HCT116 (cell line): Measurements from ENCODE around the gene ORC5.
A peak's percentile ranks its signal among the peaks of the same experiment; 100 is the strongest.

Experiments
- EZH2phosphoT487 ChIP-seq: fragments of 200-600 bp; IDR thresholded peaks from 2 replicates; pipeline ENCODE4 v1.6.1; 2018; ENCODE audit warnings: antibody characterized with exemption, borderline replicate concordance
- JUND ChIP-seq: IDR thresholded peaks from 2 replicates; pipeline ENCODE4 v1.6.1; 2012
- MAX ChIP-seq: IDR thresholded peaks from 2 replicates; pipeline ENCODE4 v1.6.1; 2012
- POLR2A ChIP-seq: IDR thresholded peaks from 2 replicates; pipeline ENCODE4 v1.7.0; 2011; ENCODE audit warnings: borderline replicate concordance; ENCODE audit not compliant: insufficient read depth, insufficient read length; ENCODE audit errors: extremely low read depth
- RAD21 ChIP-seq: IDR thresholded peaks from 2 replicates; pipeline ENCODE4 v1.6.1; 2012; ENCODE audit warnings: low read depth, mild to moderate bottlenecking
- REST ChIP-seq: IDR thresholded peaks from 2 replicates; pipeline ENCODE4 v1.6.1; 2012; ENCODE audit warnings: low read depth
- SP1 ChIP-seq: IDR thresholded peaks from 2 replicates; pipeline ENCODE4 v1.6.1; 2012; ENCODE audit warnings: low read depth
- TCF7L2 ChIP-seq: IDR thresholded peaks from 2 replicates; pipeline ENCODE4 v1.7.0; 2011; ENCODE audit warnings: borderline replicate concordance, inconsistent platforms; ENCODE audit not compliant: insufficient read depth, insufficient read length; ENCODE audit errors: extremely low read depth
- ZNF274 ChIP-seq: fragments of 200-500 bp; sonication (Bioruptor generic); IDR thresholded peaks from 2 replicates; pipeline ENCODE4 v1.6.1; 2014; ENCODE audit warnings: mild to moderate bottlenecking, low read depth, low read length, inconsistent platforms
- TF ChIP-seq, protein P1 (sequence below), 3 experiments: fragments of 200-600 bp in 1 of 3; sonication (generic) in 1 of 3; IDR thresholded peaks in 2 of 3; conservative IDR thresholded peaks in 1 of 3; 2 replicates each; pipeline ENCODE4 v1.5.1; 2012 to 2017; ENCODE audit warnings: low read depth in 2 of 3, low read length in 2 of 3, antibody characterized with exemption in 1 of 3, borderline replicate concordance in 1 of 3, control low read depth in 1 of 3, mild to moderate bottlenecking in 1 of 3, mixed read lengths in 1 of 3, mixed run types in 1 of 3, moderate library complexity in 1 of 3; ENCODE audit not compliant: insufficient read depth in 1 of 3
- TF ChIP-seq, protein P2 (sequence below): IDR thresholded peaks from 2 replicates; pipeline ENCODE4 v1.6.1; 2012

DNA sequence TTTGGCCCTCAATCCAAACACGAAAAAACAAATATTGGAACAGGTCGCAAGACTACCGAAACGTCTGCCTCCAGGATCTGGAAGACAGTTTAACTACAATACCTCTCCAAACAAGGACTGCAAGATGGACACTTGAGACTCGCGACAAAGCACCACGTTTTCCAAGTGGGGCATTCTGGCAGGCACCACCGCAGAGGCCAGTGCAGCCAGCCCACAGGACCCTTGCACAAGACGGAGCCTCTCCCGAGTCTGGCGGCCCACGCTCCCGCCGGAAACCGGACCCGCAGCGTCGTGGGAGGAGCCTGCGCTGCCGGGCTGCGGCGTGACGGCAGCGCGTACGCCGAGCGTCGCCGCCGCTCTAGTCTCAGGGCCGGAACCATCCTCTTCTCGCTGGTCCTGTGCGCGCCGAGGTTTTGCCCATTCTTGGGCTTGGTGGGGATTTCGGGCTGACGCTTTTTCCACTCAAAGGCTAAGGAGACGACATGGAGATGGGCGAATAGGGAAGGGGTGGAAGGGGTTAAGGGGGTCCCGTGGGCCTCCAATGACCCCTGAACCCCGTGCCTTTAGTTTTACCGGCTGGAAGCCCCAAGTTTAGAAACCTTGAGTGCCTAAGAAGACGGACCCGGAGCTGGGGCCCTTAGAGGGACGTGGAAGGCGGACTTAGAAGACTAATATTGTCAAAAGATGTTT lies at the start of gene ORC5:
- TF ChIP-seq MAX (peak; percentile 85), RAD21 (no peak), REST (no peak), TCF7L2 (peak; percentile 18), POLR2A (peak; percentile 97), SP1 (no peak; the same call in none of the 2 replicates), JUND (no peak), EZH2phosphoT487 (no peak), ZNF274 (no peak)
- TF ChIP-seq, protein P1, sequence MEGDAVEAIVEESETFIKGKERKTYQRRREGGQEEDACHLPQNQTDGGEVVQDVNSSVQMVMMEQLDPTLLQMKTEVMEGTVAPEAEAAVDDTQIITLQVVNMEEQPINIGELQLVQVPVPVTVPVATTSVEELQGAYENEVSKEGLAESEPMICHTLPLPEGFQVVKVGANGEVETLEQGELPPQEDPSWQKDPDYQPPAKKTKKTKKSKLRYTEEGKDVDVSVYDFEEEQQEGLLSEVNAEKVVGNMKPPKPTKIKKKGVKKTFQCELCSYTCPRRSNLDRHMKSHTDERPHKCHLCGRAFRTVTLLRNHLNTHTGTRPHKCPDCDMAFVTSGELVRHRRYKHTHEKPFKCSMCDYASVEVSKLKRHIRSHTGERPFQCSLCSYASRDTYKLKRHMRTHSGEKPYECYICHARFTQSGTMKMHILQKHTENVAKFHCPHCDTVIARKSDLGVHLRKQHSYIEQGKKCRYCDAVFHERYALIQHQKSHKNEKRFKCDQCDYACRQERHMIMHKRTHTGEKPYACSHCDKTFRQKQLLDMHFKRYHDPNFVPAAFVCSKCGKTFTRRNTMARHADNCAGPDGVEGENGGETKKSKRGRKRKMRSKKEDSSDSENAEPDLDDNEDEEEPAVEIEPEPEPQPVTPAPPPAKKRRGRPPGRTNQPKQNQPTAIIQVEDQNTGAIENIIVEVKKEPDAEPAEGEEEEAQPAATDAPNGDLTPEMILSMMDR (IDR thresholded peaks at IDR 0.05 in 2 of 3, conservative IDR thresholded peaks at IDR 0.05 in 1 of 3; ENCODE audit: borderline replicate concordance in 1 of 3, insufficient read depth in 1 of 3, low read depth in 2 of 3, low read length in 2 of 3): no peak
- TF ChIP-seq, protein P2, sequence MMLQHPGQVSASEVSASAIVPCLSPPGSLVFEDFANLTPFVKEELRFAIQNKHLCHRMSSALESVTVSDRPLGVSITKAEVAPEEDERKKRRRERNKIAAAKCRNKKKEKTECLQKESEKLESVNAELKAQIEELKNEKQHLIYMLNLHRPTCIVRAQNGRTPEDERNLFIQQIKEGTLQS: no peak
